Measurements from ENCODE around the gene FMN2.
"Not testable (repeated sequence)": the region's sequence is repeated elsewhere in the genome, so short reads cannot be mapped to it uniquely, and the experiment has no call there.

FMN2 gene

GRCh38 chr1:240322943-240323342 is 231.3 kb downstream of the FMN2 start:
- H3K4me3 ChIP-seq (IDR thresholded peaks at IDR 0.05; ENCODE audit: insufficient read depth, low read depth, low read length): no peak overlapping the region
- no peak overlapping the region for H3K27ac ChIP-seq
- H3K79me2 ChIP-seq (ENCODE audit: insufficient read depth, low read depth): no peaks in the 10 kb centered on the region
- H2AFZ ChIP-seq (ENCODE audit: low read depth): no peak overlapping the region
- H3K9ac ChIP-seq: no peak overlapping the region
- no peak overlapping the region for H3K4me2 ChIP-seq
- H4K20me1 ChIP-seq (ENCODE audit: insufficient read depth): no peaks in the 10 kb centered on the region
- H3K27me3 ChIP-seq (ENCODE audit: insufficient read depth, low read depth): no peaks in the 10 kb centered on the region
- no peak for TF ChIP-seq CTCF (conservative IDR thresholded peaks at IDR 0.05; ENCODE audit: low read depth, low read length)
- H3K4me1 ChIP-seq (ENCODE audit: low read depth, poor library complexity, severe bottlenecking): no peaks in the 10 kb centered on the region
- H3K36me3 ChIP-seq (ENCODE audit: insufficient read depth): no peaks in the 10 kb centered on the region

DNA sequence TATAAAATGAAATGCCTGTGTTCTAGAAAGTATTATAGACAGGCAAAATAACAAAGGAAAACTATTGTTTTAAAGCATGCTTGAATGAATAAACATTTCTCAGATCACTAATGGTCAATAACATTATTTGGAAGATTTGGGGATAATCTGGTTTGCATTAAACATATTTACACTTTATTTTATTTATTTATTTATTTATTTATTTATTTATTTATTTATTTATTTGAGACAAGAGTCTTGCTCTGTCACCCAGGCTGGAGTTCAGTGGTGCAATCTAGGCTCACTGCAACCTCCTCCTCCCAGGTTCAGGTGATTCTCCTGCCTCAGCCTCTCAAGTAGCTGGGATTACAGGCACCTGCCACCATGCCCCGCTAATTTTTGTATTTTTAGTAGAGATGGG is 236.7 kb downstream of the FMN2 start:
- H3K4me3 ChIP-seq (IDR thresholded peaks at IDR 0.05; ENCODE audit: insufficient read depth, low read depth, low read length); H3K36me3 ChIP-seq (ENCODE audit: insufficient read depth); H2AFZ ChIP-seq (ENCODE audit: low read depth); H3K4me1 ChIP-seq (ENCODE audit: low read depth, poor library complexity, severe bottlenecking); H3K9ac ChIP-seq; H3K27ac ChIP-seq; H3K4me2 ChIP-seq; H3K27me3 ChIP-seq (ENCODE audit: insufficient read depth, low read depth); H3K79me2 ChIP-seq (ENCODE audit: insufficient read depth, low read depth); H4K20me1 ChIP-seq (ENCODE audit: insufficient read depth): not testable (repeated sequence)

DNA sequence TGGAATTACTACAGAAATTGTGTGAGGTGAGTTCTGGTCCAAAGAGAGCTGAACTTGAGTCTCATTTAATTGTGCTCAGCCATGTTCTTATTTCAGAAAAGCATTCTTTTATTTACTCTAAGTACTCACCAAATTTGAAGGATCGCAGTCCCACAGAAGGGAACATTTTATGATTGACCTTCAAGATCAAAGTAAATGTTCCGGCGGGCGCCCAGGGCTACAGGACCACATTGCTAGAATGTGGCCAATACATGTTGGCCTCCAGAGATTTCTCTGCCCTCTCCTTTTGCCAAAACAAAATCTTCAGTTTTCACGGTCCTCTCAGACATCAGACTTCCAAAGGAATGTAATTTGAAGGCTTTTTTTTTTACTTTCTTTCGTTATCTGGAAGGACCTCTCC is 237.8 kb downstream of the FMN2 start:
- H3K9ac ChIP-seq: no peak overlapping the region
- H3K4me1 ChIP-seq (ENCODE audit: low read depth, poor library complexity, severe bottlenecking): no peaks in the 10 kb centered on the region
- H4K20me1 ChIP-seq (ENCODE audit: insufficient read depth): no peaks in the 10 kb centered on the region
- no peak overlapping the region for H3K4me2 ChIP-seq
- H3K27me3 ChIP-seq (ENCODE audit: insufficient read depth, low read depth): no peaks in the 10 kb centered on the region
- H3K27ac ChIP-seq: no peak overlapping the region
- no peak overlapping the region for H3K4me3 ChIP-seq (IDR thresholded peaks at IDR 0.05; ENCODE audit: insufficient read depth, low read depth, low read length)
- no peak for TF ChIP-seq CTCF (conservative IDR thresholded peaks at IDR 0.05; ENCODE audit: low read depth, low read length)
- no peak overlapping the region for H2AFZ ChIP-seq (ENCODE audit: low read depth)
- H3K79me2 ChIP-seq (ENCODE audit: insufficient read depth, low read depth): no peaks in the 10 kb centered on the region
- H3K36me3 ChIP-seq (ENCODE audit: insufficient read depth): no peaks in the 10 kb centered on the region

GRCh38 chr1:240332672-240333071 is 241.0 kb downstream of the FMN2 start:
- no peak for TF ChIP-seq CTCF (conservative IDR thresholded peaks at IDR 0.05; ENCODE audit: low read depth, low read length)
- no peaks in the 10 kb centered on the region for H3K4me1 ChIP-seq (ENCODE audit: low read depth, poor library complexity, severe bottlenecking)
- no peaks in the 10 kb centered on the region for H4K20me1 ChIP-seq (ENCODE audit: insufficient read depth)
- no peak overlapping the region for H3K9ac ChIP-seq
- no peak overlapping the region for H3K4me2 ChIP-seq
- H3K27ac ChIP-seq: no peak overlapping the region
- no peaks in the 10 kb centered on the region for H3K36me3 ChIP-seq (ENCODE audit: insufficient read depth)
- H3K27me3 ChIP-seq (ENCODE audit: insufficient read depth, low read depth): no peaks in the 10 kb centered on the region
- H3K4me3 ChIP-seq (IDR thresholded peaks at IDR 0.05; ENCODE audit: insufficient read depth, low read depth, low read length): no peak overlapping the region
- no peaks in the 10 kb centered on the region for H3K79me2 ChIP-seq (ENCODE audit: insufficient read depth, low read depth)
- H2AFZ ChIP-seq (ENCODE audit: low read depth): no peak overlapping the region

DNA sequence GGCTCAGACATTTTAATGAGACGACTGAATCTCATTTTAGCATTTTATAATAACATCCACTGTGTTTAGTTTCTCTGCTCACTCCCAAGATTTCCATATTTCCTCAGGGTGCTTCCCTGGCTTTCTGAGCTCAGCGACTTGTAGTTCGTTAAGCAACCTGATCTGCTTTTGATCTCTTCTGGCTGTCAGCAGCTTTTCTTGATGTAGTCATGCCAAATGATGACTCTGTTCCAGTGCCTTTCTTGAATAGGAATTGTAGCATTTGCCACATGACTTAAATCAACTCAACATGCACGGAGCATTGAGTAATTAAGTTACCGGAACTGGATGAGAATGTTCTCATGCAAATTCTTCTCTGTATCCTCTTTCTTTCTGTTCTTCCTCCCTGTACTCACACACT is 246.1 kb downstream of the FMN2 start:
- no peaks in the 10 kb centered on the region for H3K4me1 ChIP-seq (ENCODE audit: low read depth, poor library complexity, severe bottlenecking)
- no peak overlapping the region for H3K9ac ChIP-seq
- H3K27me3 ChIP-seq (ENCODE audit: insufficient read depth, low read depth): no peaks in the 10 kb centered on the region
- no peaks in the 10 kb centered on the region for H4K20me1 ChIP-seq (ENCODE audit: insufficient read depth)
- no peak overlapping the region for H3K27ac ChIP-seq
- H3K4me3 ChIP-seq (IDR thresholded peaks at IDR 0.05; ENCODE audit: insufficient read depth, low read depth, low read length): no peak overlapping the region
- H3K36me3 ChIP-seq (ENCODE audit: insufficient read depth): no peaks in the 10 kb centered on the region
- no peak overlapping the region for H3K4me2 ChIP-seq
- TF ChIP-seq CTCF (conservative IDR thresholded peaks at IDR 0.05; ENCODE audit: low read depth, low read length): no peak
- H3K79me2 ChIP-seq (ENCODE audit: insufficient read depth, low read depth): no peaks in the 10 kb centered on the region
- H2AFZ ChIP-seq (ENCODE audit: low read depth): no peak overlapping the region
